Eye (tissue), 1 donor: Measurements from ENCODE around the gene ELP1.
A peak's percentile ranks its signal among the peaks of the same experiment; 100 is the strongest.
"Not testable (repeated sequence)": the region's sequence is repeated elsewhere in the genome, so short reads cannot be mapped to it uniquely, and the experiment has no call there.

Experiments
- DNase-seq: peaks from one replicate; pipeline ENCODE4 v3.0.0-alpha.2; 2015

ELP1 gene

DNA sequence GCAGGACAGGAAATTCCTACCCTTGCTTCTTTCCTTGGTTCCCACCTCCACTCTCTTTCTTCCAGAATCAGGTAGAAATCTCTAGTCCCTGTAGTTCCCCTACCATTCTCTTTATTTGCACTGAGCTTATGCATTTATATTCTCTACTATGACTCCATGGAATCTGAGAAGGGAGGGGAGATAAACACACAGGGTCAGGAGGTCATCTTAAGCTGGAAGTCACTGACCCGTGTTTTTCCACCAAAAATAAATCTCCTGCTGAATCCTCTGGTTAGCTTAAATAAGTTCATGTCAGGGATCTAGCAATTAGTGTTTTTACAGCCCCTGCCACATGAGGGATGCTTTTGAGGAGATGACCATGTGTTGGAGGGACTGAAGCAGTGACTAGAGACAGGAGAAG, 81.8 kb downstream of the ELP1 start:
- DNase-seq = no peak

- no peak for DNase-seq
Measured at GRCh38 chr9:108851138-108851537, 82.8 kb downstream of the ELP1 start.

DNA sequence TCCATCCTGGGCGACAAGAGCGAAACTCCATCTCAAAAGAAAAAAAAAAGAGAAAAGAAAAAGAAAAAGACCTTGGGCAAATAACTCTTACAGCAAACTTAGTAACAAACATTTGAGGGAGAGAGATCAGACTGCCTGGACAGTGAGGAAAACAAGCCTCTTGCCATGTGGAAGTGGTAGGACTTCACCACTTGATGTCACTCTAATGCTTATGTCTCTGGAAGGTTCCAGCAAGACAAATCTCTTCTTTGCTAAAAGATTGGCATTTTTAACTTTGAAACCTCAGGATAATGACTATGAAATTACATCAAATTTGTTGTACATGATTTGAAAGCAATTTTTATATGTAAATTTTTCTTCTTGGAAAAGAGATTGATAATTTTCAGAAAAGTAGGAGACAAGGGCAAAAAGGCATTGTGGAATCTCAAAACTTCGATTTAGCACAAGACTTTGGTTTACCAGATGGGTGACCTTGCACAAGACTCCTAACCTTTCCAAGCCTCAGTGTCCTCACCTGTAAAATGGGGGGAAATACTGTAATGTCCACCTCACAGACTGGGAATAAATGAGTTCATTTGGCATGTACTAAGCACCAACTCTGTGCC, 83.5 kb downstream of the ELP1 start:
- DNase-seq = peak; percentile 16

GRCh38 chr9:108848296-108848695, 85.6 kb downstream of the ELP1 start:
- not testable (repeated sequence) for DNase-seq

GRCh38 chr9:108845947-108846346, 88.0 kb downstream of the ELP1 start:
- DNase-seq = no peak

DNA sequence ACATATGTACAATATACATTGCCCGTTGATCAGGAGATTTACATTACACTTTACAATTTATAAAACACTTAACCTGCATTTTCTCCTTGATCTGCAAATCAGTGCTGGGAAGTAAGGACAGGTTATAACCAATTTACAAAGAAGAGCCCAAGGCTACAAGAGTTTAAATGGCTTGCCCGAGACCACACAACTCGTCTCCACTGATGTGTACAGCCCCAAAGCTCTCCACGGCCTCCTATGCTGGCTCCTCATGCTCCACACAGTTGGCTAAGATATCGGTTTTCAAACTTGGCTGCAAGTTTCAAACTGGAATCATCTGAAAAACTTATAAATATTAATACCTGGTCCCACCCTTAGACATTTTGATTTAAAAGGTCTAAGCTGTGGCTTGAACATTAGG, 88.4 kb downstream of the ELP1 start:
- DNase-seq = no peak

GRCh38 chr9:108844856-108845255, 89.1 kb downstream of the ELP1 start:
- peak; percentile 36 for DNase-seq

- DNase-seq = no peak
Measured at GRCh38 chr9:108844391-108844790, 89.5 kb downstream of the ELP1 start.

GRCh38 chr9:108842610-108843295, 91.2 kb downstream of the ELP1 start:
- DNase-seq = peak; percentile 24

- not testable (repeated sequence) for DNase-seq
Measured at GRCh38 chr9:108839561-108839960, 94.4 kb downstream of the ELP1 start.

DNA sequence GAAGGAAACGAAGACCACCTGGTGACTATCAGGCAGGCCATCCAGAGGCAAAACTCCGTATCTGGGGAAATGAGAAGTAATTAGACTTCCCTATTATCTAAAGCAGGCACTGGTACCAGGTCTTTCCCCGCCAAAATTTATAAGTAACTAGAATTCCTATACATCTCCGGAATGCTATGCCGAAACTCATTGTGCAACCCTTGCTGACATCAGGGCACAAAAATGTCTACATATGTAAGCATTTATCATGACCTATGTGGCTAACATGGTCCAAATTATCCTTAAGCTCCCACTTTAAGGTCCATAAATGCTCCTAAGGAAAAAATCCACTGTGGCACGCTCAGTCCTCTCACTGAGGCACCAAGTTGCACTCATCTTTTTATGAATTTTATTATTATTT, 95.9 kb downstream of the ELP1 start:
- DNase-seq = no peak

GRCh38 chr9:108837530-108837929, 96.4 kb downstream of the ELP1 start:
- no peak for DNase-seq

- no peak for DNase-seq
Measured at GRCh38 chr9:108836781-108837180, 97.1 kb downstream of the ELP1 start.

DNA sequence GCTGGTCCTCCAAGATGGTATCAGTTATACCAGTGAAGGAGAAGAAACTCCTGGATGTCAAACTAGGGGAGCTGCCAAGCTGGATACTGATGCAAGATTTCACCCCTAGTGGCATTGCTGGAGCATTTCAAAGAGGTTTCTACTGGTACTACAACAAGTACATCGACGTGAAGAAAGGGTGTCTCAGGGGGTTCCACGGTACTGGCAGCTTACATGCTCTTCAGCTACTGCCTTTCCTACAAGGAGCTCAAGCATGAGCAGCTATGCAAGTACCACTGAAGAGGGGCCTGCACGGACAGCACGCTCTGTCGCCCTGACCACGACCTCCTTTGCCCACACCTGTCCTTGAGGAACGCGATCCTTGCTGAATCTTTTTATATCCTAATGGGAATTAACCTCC, 97.6 kb downstream of the ELP1 start:
- DNase-seq = no peak

- DNase-seq = no peak
Measured at GRCh38 chr9:108835831-108836230, 98.1 kb downstream of the ELP1 start.

DNA sequence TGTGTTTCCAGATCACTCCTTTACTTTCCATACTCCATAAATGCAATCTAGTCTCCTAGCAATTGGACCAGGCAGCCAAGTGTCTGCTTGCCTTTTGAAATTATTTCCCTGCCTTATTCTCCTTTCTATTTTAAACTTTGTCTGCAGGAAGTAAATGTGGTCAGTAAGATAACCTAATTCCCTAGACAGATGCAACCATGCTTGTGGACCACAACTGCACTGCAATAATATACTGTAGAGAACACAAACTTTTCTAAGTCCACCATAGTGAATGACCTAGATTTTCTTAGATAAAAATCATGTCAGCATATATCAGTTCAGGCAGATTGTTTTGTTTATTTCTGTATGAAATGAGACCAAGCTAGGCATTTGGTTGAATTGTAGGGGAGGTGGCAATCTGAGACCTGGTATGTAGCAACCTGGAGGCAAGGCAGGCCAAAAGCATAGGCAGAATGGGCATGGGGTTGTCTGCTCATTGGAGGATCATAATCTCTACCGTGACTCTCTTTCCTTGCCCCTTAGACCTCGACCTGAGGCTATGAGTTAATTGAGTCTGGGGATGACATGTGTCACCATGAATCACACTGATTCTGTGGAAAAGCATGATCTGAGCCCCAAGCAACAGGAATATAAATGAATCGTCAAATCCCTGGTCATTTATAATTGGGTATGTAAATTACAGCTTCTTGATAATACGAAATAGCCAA, 98.8 kb downstream of the ELP1 start:
- peak; percentile 25 for DNase-seq

DNA sequence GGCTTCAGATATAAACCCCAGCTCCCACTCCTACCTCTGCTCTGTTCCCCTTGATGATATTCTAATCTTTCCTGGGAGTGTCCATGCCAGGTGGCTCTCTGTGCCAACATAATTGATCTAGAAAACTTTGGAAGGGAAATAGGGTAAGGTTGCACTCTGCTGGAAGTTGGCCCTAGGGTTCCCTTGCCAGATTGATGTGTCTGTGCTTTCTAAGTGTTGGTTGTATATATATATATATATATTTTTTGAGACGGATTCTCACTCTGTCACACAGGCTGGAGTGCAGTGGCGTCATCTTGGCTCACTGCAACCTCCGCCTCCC, 101.8 kb downstream of the ELP1 start:
- DNase-seq = no peak

DNA sequence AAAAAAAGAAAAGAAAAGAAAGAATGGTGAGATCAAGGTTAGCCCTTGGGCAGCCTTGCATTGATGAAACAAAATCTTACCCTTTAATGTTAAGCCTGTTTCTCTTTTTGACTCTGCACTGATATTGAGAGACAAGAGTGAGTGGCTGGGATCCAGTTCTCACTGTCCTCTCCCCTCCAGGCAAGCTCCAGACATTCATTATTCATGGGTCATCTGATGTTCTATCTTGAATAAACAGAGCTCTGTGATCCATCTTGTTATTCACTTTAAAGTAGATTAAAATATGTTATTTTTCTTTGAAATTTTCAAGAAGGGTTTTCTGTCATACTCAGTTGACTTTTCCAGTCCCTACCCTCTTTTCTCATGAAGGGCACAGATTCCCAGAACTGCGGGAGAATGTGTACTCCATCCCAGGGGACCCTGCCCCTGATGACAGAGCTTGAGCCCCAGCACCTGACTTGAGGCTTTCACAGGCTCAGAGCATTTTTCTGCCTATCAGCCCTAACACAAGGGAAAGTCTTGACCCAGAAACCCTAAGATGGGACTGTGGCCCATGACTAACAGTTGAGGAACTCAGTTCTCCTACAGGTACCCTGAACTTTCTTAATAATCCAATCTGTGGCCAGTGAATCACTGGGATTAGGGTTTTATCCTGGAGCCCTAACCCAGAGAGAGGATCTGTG, 102.3 kb downstream of the ELP1 start:
- DNase-seq = peak; percentile 23

DNA sequence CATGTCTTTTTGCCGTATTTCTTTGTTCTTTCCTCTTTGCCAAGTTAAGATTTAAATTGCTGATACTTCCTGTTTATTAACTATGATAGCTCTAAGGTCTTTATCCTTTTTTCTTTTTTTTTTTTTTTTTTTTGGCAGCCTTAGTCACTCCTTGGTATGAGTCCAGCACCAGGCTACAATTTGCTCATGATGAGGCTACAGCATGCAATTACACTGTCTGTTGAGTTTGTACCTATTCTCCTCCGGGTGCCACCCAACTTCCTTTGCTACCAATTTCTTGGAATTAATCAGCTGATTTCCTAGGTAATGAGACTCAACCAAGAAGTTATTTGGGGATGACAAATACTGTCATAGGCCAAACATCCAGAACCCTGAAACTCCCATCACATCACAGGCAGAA, 103.7 kb downstream of the ELP1 start:
- no peak for DNase-seq

DNA sequence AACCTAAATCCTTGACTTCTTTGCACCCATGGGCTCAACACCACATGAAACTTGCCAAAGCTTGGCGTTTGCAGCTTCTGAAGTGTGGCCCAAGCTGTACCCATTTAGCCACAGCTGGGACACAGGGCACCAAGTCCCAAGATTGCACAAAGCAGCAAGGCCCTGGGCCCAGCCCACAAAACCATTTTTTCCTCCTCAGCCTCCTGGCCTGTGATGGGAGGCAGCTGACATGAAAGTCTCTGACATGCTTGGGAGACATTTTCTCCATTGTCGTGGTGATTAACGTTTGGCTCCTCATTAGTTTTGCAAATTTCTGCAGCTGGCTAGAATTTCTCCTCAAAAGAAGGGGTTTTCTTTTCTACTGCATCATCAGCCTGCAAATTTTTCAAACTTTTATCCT, 110.1 kb downstream of the ELP1 start:
- no peak for DNase-seq
